Upper lobe of left lung (tissue), 6 donors: ENCODE results near the gene SLC2A14. TPM values are rescaled to one million over a fixed set of nuclear protein-coding genes. Genes with fewer than 3 reads are reported as not detected.
A peak's percentile ranks its signal among the peaks of the same experiment; 100 is the strongest.
"Not testable (repeated sequence)": the region's sequence is repeated elsewhere in the genome, so short reads cannot be mapped to it uniquely, and the experiment has no call there.

Source experiments
- ATAC-seq, 2 donors: fragments of 200-7000 bp; cut with Tn5 transposase; one replicate each; pipeline ENCODE4 v1.9.1; 2022; ENCODE audit warnings: mild to moderate bottlenecking in 2 of 2, moderate library complexity in 2 of 2; ENCODE audit not compliant: low FRiP score in 2 of 2
- DNase-seq, 2 donors: peaks; one replicate each; pipeline ENCODE4 v3.0.0-alpha.2; 2019 to 2020
- H3K27ac ChIP-seq, 4 donors: fragments of 200-600 bp; sonication (generic); one replicate each; pipeline ENCODE4 v1.5.1; 2016 to 2019
- H3K27me3 ChIP-seq, 4 donors: fragments of 200-600 bp; sonication (generic); one replicate each; pipeline ENCODE4 v1.5.1; 2017 to 2019
- H3K36me3 ChIP-seq, 4 donors: fragments of 200-600 bp; sonication (generic); one replicate each; pipeline ENCODE4 v1.5.1; 2016 to 2019
- H3K4me1 ChIP-seq, 4 donors: fragments of 200-600 bp; sonication (generic); one replicate each; pipeline ENCODE4 v1.5.1; 2018 to 2019
- H3K4me3 ChIP-seq, 4 donors: fragments of 200-600 bp; sonication (generic); one replicate each; pipeline ENCODE4 v1.5.1; 2017 to 2019; ENCODE audit warnings: mild to moderate bottlenecking in 2 of 4, moderate library complexity in 1 of 4
- H3K9me3 ChIP-seq, 4 donors: fragments of 200-600 bp; sonication (generic); one replicate each; pipeline ENCODE4 v1.5.1; 2018 to 2019
- CTCF ChIP-seq, 6 experiments: fragments of 450-650 bp in 4 of 6; fragments of 200-600 bp in 2 of 6; sonication (generic) in 2 of 6; IDR thresholded peaks; one replicate each; pipeline ENCODE4 v1.5.1; 2016 to 2019; ENCODE audit warnings: antibody characterized with exemption in 6 of 6
- EP300 ChIP-seq, 4 donors: sonication (generic); formaldehyde crosslinking; IDR thresholded peaks; one replicate each; pipeline ENCODE4 v1.5.1; 2017; ENCODE audit warnings: antibody characterized with exemption in 4 of 4, control low read depth in 2 of 4
- POLR2A ChIP-seq, 4 donors: fragments of 450-650 bp; IDR thresholded peaks; one replicate each; pipeline ENCODE4 v1.5.1; 2016 to 2017; ENCODE audit warnings: antibody characterized with exemption in 4 of 4, mild to moderate bottlenecking in 2 of 4
- POLR2AphosphoS5 ChIP-seq, 2 donors: sonication (generic); formaldehyde crosslinking; IDR thresholded peaks; one replicate each; pipeline ENCODE4 v1.5.1; 2017; ENCODE audit warnings: antibody characterized with exemption in 2 of 2
- WGBS, 2 donors: methylation state at CpG; one replicate each; pipeline ENCODE4 v1.1.5; 2017 to 2018; 5-methylcytosine and 5-hydroxymethylcytosine counted together
- total RNA-seq, 6 donors: library from RNA; depleted of rRNA in 4 of 6; stranded (reverse); fragments of >200 nt in 4 of 6; gene quantifications; one replicate each; pipeline versions ENCODE4 v1.1.0 to v1.2.1, GENCODE V29; 2016 to 2021
- donor health status: DM: no; HTN: no; CAD: no; lungs with moderate emphysema.
- donor health status: DM: no; HTN: yes; CAD: no; lungs with severe emphysema.

SLC2A14 gene
- total RNA-seq, 6 donors from 2014 or later = 0.17 to 3.2 TPM; not detected in 4

DNA sequence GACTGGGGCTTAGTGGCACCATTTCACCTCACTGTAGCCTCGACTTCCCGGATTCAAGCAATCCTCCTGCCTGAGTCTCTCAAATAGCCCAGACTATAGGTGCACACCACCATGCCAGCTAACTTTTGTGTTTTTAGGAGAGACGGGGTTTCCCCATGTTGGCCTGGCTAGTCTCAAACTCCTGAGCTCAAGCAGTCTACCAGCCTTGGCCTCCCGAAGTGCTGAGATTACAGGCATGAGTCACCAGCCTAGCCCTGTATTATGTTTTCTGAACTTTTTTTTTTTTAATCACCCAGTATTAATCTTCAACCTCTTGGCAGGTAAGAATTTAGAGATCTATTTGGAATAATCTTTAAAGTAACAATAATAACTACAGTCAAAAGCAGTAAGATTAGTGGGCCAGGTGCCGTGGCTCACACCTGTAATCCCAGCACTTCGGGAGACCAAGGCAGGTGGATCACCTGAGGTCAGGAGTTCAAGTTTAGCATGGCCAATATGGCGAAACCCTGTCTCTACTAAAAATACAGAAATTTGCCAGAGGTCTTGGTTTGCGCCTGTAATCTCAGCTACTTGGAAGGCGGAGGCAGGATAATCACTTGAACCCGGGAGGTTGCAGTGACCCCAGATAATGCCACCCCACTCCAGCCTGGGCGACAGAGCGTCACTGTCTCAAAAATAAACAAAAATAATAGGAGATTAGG is 74.9 kb downstream of the SLC2A14 start:
- DNase-seq = peak in 1 of 2 donors; percentile 42
- Histone ChIP-seq H3K27ac (no peak overlapping the region), H3K4me1 (no peaks in the 10 kb centered on the region), H3K9me3 (no peaks in the 10 kb centered on the region), H3K27me3 (no peaks in the 10 kb centered on the region), H3K4me3 (no peak overlapping the region), H3K36me3 (no peaks in the 10 kb centered on the region)
- no peak for ATAC-seq
- WGBS, 2 donors = 68 to 77% methylated on average over 10 to 12 of the region's 12 CpGs
- TF ChIP-seq POLR2A (IDR thresholded peaks at IDR 0.05) = no peak
- TF ChIP-seq EP300 (IDR thresholded peaks at IDR 0.05) = no peak
- no peak for TF ChIP-seq POLR2AphosphoS5 (IDR thresholded peaks at IDR 0.05)
- no peak for TF ChIP-seq CTCF (IDR thresholded peaks at IDR 0.05)

DNA sequence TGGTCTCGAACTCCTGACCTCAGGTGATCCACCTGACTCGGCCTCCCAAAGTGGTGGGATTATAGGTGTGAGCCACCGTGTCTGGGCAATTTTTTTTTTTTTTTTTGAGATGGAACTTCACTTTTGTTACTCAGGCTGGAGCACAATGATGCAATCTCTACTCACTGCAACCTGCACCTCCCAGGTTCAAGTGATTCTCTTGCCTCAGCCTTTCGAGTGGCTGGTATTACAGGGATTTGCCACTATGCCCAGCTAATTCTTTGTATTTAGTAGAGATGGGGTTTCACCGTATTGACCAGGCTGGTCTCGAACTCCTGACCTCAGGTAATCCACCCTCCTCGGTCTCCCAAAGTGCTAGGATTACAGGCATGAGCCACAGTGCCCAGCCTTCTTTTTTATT is 75.4 kb downstream of the SLC2A14 start:
- H3K27ac ChIP-seq = not testable (repeated sequence)

GRCh38 chr12:7793211-7793610 is 79.5 kb downstream of the SLC2A14 start:
- no peak for ATAC-seq

More for the DNA sequence above, 75.4 kb downstream of the SLC2A14 start:
- 79 to 86% methylated on average over 7 of the region's 7 CpGs for WGBS, 2 donors
- DNase-seq = peak in 1 of 2 donors; percentile 51
- H3K4me3 ChIP-seq, H3K27me3 ChIP-seq, H3K36me3 ChIP-seq, ATAC-seq, H3K9me3 ChIP-seq, H3K4me1 ChIP-seq: not testable (repeated sequence)

DNA sequence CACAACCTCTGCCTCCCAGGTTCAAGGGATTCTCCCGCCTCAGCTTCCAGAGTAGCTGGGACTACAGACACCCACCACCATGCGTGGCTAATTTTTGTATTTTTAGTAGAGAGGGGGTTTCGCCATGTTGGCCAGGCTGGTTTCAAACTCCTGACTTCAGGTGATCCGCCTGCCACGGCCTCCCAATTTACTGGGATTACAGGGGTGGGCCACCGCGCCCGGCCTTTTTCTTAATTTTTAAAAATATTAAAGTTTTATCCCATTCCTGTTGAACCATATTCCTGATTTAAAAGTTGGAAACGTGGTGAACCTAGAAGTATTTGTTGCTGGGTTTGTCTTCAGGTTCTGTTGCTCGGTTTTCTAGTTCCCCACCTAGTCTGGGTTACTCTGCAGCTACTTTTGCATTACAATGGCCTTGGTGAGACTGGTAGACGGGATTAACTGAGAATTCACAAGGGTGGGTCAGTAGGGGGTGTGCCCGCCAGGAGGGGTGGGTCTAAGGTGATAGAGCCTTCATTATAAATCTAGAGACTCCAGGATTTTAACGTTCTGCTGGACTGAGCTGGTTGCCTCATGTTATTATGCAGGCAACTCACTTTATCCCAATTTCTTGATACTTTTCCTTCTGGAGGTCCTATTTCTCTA is 83.7 kb downstream of the SLC2A14 start, which contains the start of gene NANOG:
NANOG (plus strand) TSS at position 519 of the 645 bp plus-strand sequence. CDS start 213 bp downstream, outside the sequence.
- H3K4me3 ChIP-seq, H3K36me3 ChIP-seq, H3K4me1 ChIP-seq, ATAC-seq, H3K27me3 ChIP-seq, DNase-seq, H3K27ac ChIP-seq, H3K9me3 ChIP-seq: not testable (repeated sequence)
- 74% methylated on average over 13 of the region's 13 CpGs for WGBS, 2 donors

More at GRCh38 chr12:7793211-7793610, 79.5 kb downstream of the SLC2A14 start:
- Histone ChIP-seq H3K9me3 (no peaks in the 10 kb centered on the region), H3K27me3 (no peaks in the 10 kb centered on the region), H3K4me3 (no peak overlapping the region), H3K36me3 (no peaks in the 10 kb centered on the region), H3K27ac (no peak overlapping the region), H3K4me1 (no peaks in the 10 kb centered on the region)
- 49 to 64% methylated on average over 3 of the region's 3 CpGs for WGBS, 2 donors
- no peak for DNase-seq
- TF ChIP-seq POLR2A (IDR thresholded peaks at IDR 0.05) (no peak), POLR2AphosphoS5 (IDR thresholded peaks at IDR 0.05) (no peak), EP300 (IDR thresholded peaks at IDR 0.05) (no peak), CTCF (IDR thresholded peaks at IDR 0.05) (no peak)

DNA sequence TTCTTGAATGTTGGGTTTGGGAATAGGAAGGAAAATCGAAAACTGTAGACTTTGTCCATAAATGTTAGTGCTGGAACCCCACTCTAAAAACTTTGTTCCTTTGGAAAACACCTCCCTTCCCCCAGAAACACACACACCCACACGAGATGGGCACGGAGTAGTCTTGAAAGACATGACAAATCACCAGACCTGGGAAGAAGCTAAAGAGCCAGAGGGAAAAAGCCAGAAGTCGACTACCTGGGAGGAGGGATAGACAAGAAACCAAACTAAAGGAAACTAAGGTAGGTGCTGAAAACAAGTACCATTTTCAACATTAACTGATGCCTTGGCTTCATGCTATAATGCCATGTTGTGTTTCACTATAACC is 84.4 kb downstream of the SLC2A14 start:
- ATAC-seq (no peak), DNase-seq (no peak)
- Histone ChIP-seq H3K9me3 (no peaks in the 10 kb centered on the region), H3K4me1 (peaks cover 0 to 6% (median 0%) of the 10 kb centered on the region in 4 donors), H3K4me3 (no peak overlapping the region), H3K36me3 (no peaks in the 10 kb centered on the region), H3K27me3 (no peaks in the 10 kb centered on the region), H3K27ac (no peak overlapping the region)
- TF ChIP-seq POLR2AphosphoS5 (IDR thresholded peaks at IDR 0.05) (no peak), CTCF (IDR thresholded peaks at IDR 0.05) (no peak), EP300 (IDR thresholded peaks at IDR 0.05) (no peak)
- 28 to 29% methylated on average over 4 of the region's 4 CpGs for WGBS, 2 donors
